Stimulated activated CD8-positive, alpha-beta memory T cell treated with anti-CD3 and anti-CD28 coated beads, Interleukin-2, amount 100 ng/mL, for 48 hours (primary cell): Measurements from ENCODE around the gene NIPSNAP2.
"Not testable (repeated sequence)": the region's sequence is repeated elsewhere in the genome, so short reads cannot be mapped to it uniquely, and the experiment has no call there.

ENCODE experiments used
- DNase-seq, 2 donors: peaks; one replicate each; pipeline ENCODE4 v3.0.0-alpha.2; 2020; ENCODE audit warnings: low read depth in 2 of 2

Gene NIPSNAP2

GRCh38 chr7:55964261-55965099 is at the start of gene NIPSNAP2:
Gene NIPSNAP2 (plus strand): TSS chr7:55964585. CDS start chr7:55964610, 25 bp downstream.
- peak; percentile 43 to 44 for DNase-seq

GRCh38 chr7:55917771-55918170 is 46.6 kb upstream of the NIPSNAP2 start:
- DNase-seq, result no peak

- no peak for DNase-seq
Observed at GRCh38 chr7:55928006-55928767, 36.2 kb upstream of the NIPSNAP2 start.

- DNase-seq, result no peak
Observed at GRCh38 chr7:55931421-55932151, 32.8 kb upstream of the NIPSNAP2 start.

GRCh38 chr7:55939514-55940123 is 24.8 kb upstream of the NIPSNAP2 start:
- DNase-seq, result no peak

- no peak for DNase-seq
Observed at GRCh38 chr7:55946545-55946944, 17.8 kb upstream of the NIPSNAP2 start.

- DNase-seq, result peak; percentile 87 to 90
Observed at GRCh38 chr7:55951637-55952351, 12.6 kb upstream of the NIPSNAP2 start, which contains the start of gene MRPS17. Gene MRPS17 (plus strand): TSS chr7:55951877. CDS start chr7:55953196, 1,319 bp downstream.

GRCh38 chr7:55952352-55952671 is 12.1 kb upstream of the NIPSNAP2 start:
- not testable (repeated sequence) for DNase-seq

GRCh38 chr7:55953707-55954475 is 10.5 kb upstream of the NIPSNAP2 start:
- no peak for DNase-seq

GRCh38 chr7:55957190-55957589 is 7.2 kb upstream of the NIPSNAP2 start:
- DNase-seq, result no peak

GRCh38 chr7:55962014-55962413 is 2.4 kb upstream of the NIPSNAP2 start:
- no peak for DNase-seq

- no peak for DNase-seq
Observed at GRCh38 chr7:55963584-55964168, 709 bp upstream of the NIPSNAP2 start.

- no peak for DNase-seq
Observed at GRCh38 chr7:55965100-55965470, 700 bp downstream of the NIPSNAP2 start.

- DNase-seq, result no peak
Observed at GRCh38 chr7:55965805-55966421, 1.5 kb downstream of the NIPSNAP2 start.

GRCh38 chr7:55966851-55967250 is 2.5 kb downstream of the NIPSNAP2 start:
- DNase-seq, result no peak

- no peak for DNase-seq
Observed at GRCh38 chr7:55969391-55969790, 5.0 kb downstream of the NIPSNAP2 start.

- no peak for DNase-seq
Observed at GRCh38 chr7:55970561-55970960, 6.2 kb downstream of the NIPSNAP2 start.

- DNase-seq, result no peak
Observed at GRCh38 chr7:55970978-55971377, 6.6 kb downstream of the NIPSNAP2 start.

- DNase-seq, result no peak
Observed at GRCh38 chr7:55973747-55974250, 9.4 kb downstream of the NIPSNAP2 start.
